ENCODE results near the gene STAB2.
A peak's percentile ranks its signal among the peaks of the same experiment; 100 is the strongest.

Gene STAB2

DNA sequence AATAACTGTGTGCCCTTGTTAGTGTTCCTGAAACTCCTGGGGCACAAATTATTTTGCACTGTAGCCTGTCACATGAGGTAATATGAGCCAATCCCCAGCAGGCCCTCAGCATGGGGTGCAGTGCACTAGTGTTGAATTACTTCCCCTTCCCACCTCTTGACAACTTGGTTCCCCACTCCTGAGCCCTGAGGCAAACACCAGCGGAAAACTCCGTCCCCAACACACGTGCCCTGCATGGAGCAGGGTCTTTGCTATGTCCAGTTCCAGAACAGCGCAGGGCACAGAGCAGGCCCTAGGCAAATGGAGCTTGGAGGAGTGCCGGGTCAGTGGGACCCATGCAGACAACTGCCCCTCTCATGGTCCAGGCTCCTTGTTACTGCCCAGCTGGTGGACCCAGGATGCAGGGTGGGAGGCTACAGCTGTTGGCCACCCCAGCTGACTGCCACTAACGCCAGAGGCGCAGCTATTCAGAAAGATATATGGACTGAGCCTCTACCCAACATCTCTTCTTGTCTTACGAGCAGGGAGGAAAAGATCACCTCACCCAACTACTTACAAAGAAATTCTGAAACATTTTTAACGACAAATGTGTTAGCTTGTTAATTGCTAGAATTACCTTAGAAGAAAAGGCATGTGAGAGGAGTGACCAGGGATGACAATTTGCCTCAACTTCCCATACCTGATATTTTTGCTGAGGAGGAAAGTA, 182.3 kb downstream of the STAB2 start:
- no peak for TF ChIP-seq CTCF (IDR thresholded peaks at IDR 0.05; ENCODE audit: control insufficient read depth, insufficient read depth, low read depth, low read length, missing control alignments)
- DNase-seq (ENCODE audit: low read depth): no peak

DNA sequence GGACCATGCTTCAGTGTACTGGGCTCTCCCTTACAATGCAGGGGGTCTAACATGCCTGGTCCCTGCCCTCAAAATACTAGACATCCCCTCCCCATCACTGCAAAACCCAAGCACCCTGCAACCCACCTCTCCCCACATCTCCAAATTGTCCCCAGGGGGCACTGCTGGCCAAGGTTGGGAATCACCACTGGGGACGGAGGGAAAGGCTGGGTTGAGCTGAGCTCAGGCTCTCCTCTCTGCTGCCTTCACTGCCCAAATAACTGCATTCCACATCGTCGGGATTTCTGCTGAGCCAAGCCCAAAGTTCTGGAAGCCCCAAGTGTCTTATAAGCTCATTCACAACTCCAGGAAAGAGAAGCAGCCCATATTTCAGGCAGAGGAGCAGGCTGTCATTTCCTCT, 184.4 kb downstream of the STAB2 start:
- DNase-seq (ENCODE audit: low read depth): no peak
- TF ChIP-seq CTCF (IDR thresholded peaks at IDR 0.05; ENCODE audit: control insufficient read depth, insufficient read depth, low read depth, low read length, missing control alignments): peak; percentile 88
- H3K4me3 ChIP-seq (ENCODE audit: control insufficient read depth, low read depth, low read length): no peak overlapping the region

More for the DNA sequence above, 182.3 kb downstream of the STAB2 start:
- H3K4me3 ChIP-seq (ENCODE audit: control insufficient read depth, low read depth, low read length): no peak overlapping the region

- no peak for TF ChIP-seq CTCF (IDR thresholded peaks at IDR 0.05; ENCODE audit: control insufficient read depth, insufficient read depth, low read depth, low read length, missing control alignments)
- H3K4me3 ChIP-seq (ENCODE audit: control insufficient read depth, low read depth, low read length): no peak overlapping the region
Measured at GRCh38 chr12:103772367-103773108, 185.5 kb downstream of the STAB2 start.

DNA sequence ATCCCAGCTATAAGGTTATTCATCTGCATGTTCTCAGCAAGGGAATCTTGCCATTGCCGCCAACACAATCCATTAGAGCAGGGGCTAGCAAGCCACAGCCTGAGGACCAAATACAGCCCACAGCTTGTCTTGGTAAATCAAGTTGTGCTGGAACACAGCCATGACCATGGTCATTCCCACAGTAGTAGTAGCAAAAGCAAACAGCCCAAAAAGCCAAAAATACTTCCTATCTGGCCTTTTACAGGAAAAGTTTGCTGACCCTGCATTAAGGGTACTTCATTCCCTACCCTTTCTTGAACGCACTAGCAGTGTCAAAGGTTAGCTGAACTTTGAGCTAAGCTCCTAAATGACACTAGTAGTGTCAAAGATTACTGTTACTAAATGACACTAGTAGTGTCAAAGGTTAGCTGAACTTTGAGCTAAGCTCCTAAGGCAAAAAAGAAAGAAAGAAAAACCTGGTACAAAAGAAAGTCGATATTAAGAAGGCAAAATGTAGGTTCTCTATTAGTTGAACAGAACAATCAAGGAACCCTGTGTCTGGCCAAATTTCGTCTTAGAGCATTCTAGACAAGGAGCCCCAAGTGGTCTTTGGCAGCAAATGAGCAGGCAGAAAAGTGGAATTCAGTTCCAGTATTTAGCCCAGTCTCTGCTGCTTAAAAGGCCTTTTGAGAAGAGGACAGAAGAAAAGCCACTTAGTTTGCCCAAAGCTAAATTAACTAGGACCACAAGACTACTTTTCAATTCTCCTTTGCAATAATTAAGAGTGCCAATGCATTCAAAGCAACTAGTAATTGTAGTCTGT, 186.2 kb downstream of the STAB2 start:
- no peak for TF ChIP-seq CTCF (IDR thresholded peaks at IDR 0.05; ENCODE audit: control insufficient read depth, insufficient read depth, low read depth, low read length, missing control alignments)
- H3K4me3 ChIP-seq (ENCODE audit: control insufficient read depth, low read depth, low read length): no peak overlapping the region
- DNase-seq (ENCODE audit: low read depth): no peak

More at GRCh38 chr12:103772367-103773108, 185.5 kb downstream of the STAB2 start:
- DNase-seq (ENCODE audit: low read depth): no peak

DNA sequence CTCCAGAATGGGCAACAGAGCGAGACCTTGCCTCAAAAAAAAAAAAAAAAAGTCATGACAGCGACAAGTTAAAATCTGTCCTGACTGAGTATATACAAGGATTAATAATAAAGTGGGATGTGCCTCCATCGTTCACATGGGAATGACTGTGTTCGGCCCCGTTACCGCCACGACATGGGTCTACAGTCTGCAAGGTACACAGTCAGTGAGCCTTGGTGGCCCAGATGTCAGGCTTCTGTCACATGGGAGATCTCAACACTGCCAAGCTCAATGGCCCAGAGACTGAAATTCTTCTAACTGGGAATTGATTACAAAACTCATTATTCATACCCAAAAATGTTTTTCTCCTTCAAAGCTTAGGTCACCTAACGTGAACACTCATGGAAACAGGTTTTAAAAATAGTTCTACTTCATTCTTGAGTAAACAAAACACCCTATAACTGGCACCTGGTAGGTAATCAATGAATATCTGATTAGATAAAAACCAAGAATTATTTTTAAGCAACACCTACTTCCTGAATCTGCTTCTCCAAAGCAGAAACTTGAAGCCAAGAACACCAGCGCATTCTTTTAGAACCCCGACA, 188.0 kb downstream of the STAB2 start:
- H3K4me3 ChIP-seq (ENCODE audit: control insufficient read depth, low read depth, low read length): no peak overlapping the region
- DNase-seq (ENCODE audit: low read depth): no peak
- TF ChIP-seq CTCF (IDR thresholded peaks at IDR 0.05; ENCODE audit: control insufficient read depth, insufficient read depth, low read depth, low read length, missing control alignments): no peak

DNA sequence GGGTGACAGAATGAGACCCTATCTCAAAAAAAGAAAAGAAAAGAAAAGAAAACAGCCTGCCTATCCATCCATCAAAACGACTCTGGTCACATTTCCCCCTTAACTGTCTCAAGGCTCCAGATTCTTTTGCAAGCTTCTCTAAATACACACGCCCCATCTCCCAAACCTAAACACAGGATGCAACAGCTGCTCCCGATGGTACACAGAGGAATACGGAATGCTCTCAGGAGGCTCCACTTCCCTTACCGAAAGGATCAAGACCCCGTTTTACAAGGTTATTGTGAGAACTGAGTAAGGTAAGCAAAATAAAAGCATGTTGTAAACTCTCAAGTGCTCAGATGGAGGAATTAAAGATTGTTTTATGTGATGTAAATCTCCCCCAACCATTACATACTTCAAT, 191.7 kb downstream of the STAB2 start:
- no peak for DNase-seq (ENCODE audit: low read depth)
- no peak for TF ChIP-seq CTCF (IDR thresholded peaks at IDR 0.05; ENCODE audit: control insufficient read depth, insufficient read depth, low read depth, low read length, missing control alignments)
- H3K4me3 ChIP-seq (ENCODE audit: control insufficient read depth, low read depth, low read length): no peak overlapping the region
